Activated naive CD4-positive, alpha-beta T cell treated with Interleukin-2 at 50 U/mL for 16 hours (primary cell): ENCODE data around the gene MCM8.
"Not testable (repeated sequence)": the region's sequence is repeated elsewhere in the genome, so short reads cannot be mapped to it uniquely, and the experiment has no call there.

Experiments used
- DNase-seq: peaks from one replicate; pipeline ENCODE4 v3.0.0-alpha.2; 2020

Gene MCM8

DNA sequence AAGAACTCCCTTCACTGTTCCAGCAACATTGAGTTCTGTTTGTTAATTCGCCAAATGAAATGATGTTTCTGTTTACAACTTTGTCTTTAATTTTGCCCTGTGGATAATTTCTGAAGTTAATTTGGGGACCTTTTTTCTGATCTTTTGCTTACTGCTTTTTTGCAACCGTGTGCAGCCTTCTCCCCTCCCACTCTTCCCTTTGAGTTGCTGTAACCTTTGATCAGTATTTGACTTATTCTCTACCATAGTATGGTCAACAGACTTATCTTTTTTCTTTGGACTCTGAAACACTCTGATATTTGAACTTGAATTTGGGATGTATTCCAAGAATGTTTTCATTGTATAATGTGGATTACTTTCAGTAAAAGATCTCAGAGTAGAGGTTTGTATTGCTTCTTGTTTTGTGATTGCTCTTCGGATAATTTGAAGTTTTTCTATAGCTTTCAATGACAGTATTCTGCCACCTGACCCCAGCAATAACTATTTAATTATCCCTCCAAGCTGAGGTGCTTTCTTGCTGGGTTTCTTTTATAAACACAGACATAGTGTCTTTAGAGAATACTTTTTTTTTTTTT lies 57.2 kb downstream of the MCM8 start:
- DNase-seq, result no peak

DNA sequence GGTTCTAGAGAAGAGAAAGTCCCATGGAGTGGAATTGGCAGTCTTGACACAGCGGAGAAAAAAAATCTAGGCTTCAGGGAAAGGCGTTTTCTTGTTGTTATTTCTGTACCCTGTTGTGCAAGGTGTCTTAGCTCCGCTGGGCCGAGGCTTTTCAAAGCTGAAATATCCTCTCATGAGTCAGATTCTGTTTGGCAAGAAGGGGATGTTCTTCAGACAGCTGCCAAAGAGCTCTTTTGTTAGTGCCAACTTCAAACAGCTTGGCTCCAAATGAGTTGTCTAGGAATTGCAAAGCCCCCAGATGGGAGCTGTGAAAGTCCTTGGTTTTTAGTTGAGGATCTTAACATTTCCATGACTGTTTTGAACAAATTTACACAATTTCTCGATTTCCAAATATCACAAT lies 57.8 kb downstream of the MCM8 start:
- DNase-seq, result no peak

DNA sequence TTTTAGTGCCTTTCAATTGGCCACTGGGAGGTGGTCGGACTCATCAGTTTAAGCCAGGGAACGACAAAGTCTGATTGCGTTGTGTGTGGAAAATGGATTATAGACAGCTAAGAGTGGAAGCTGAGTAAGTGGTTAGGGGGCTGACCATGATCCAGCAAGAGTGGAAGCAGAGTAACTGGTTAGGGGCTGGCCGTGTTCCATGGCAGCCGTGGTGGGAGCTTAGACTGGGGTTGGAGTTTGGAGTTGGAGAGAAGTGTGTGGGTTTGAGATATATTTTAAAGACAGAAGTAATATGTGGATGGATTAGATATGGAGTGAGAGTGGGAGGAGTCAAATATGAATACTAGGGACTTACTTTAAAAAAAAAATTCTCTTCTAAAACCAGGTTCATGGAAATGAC lies 61.7 kb downstream of the MCM8 start:
- DNase-seq, result no peak

DNA sequence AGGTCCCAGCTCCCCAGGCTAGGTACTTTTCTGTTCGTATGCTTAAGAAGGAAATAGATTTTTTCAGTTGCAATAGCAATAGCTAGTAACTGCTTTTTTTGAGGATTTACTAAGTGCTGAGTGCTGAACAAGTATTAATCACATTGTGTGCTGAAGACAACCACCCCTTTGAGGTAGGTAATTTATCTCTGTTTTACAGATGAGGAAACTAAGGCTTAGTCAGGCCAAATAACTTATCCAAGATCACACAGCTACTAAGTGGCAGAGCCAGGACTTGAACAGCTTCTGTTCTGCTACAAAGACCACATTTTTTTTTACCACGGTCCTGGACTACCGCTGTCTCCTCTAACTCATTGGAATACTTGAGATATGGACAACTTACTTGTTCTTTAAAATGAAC lies 63.6 kb downstream of the MCM8 start:
- no peak for DNase-seq

GRCh38 chr20:6014957-6015356 lies 64.5 kb downstream of the MCM8 start:
- no peak for DNase-seq

- no peak for DNase-seq
Measured at GRCh38 chr20:6017467-6017866, 67.0 kb downstream of the MCM8 start.

DNA sequence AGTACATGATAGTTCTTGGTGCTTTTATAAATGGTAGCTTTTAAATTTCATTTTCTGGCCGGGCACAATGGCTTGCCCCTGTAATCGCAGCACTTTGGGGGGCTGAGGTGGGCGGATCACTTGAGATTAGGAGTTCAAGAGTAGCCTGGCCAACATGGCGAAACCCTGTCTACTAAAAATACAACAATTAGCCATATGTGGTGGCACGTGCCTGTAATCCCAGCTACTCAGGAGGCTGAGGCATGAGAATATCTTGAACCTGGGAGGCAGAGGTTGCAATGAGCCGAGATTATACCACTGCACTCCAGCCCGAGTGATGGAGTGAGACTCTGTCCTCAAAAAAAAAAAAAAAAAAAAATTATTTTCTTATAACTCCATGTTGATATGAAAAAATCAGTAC lies 67.4 kb downstream of the MCM8 start:
- no peak for DNase-seq

DNA sequence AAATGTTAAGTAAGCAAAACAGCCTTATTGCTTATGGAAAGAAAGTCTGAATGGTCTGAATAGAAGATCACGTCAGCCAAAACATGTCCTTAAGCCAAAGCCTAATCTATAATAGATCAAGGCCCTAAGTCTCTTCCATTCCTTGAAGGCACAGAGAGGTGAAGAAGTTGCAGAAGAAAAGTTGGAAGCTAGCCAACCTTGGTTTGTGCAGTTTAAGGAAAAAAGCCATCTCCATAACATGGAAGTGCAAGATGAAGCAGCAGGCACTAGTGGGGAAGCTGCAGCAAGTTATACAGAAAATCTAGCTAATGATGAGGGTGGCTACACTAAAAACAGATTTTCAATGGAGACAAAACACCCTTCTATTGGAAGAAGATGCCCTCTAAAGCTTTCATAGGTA lies 74.3 kb downstream of the MCM8 start:
- no peak for DNase-seq

DNA sequence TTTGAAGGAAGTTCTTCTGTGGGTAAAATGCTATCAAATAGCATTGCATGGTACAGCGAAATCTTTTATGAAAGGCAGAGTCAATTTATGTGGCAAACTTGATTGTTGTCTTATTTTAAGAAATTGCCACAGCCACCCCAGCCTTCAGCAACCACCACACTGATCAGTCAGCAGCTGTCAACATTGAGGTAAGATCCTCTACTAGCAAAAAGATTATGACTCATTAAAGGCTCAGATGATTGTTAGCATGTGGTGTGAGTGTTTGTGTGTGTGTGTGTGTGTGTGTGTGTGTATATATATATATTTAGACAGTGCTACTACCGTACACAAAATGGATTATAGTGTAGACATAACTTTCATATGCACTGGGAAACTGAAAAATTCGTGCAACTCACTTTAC lies 75.6 kb downstream of the MCM8 start:
- no peak for DNase-seq

- no peak for DNase-seq
Measured at GRCh38 chr20:6028818-6029217, 78.4 kb downstream of the MCM8 start.

DNA sequence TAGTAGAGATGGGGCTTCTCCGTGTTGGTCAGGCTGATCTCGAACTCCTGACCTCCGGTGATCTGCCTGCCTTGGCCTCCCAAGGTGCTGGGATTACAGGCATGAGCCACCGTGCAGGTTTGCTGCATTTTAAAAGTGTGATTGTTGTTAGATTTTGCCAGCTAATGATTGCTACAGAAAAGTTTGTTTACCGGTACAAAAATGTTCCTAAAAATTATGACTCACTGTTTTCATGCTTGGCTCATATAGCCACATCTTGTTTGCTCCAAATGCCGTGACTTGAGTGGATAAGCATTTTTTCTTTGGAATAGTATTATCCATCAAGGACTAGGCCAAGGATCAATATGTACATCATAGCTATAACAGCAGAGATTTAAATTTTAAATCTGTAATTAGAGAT lies 79.1 kb downstream of the MCM8 start:
- no peak for DNase-seq

GRCh38 chr20:6030453-6031080 lies 80.1 kb downstream of the MCM8 start:
- no peak for DNase-seq

GRCh38 chr20:6032907-6033306 lies 82.5 kb downstream of the MCM8 start:
- not testable (repeated sequence) for DNase-seq

GRCh38 chr20:6034134-6034969 lies 83.9 kb downstream of the MCM8 start:
- no peak for DNase-seq

- no peak for DNase-seq
Measured at GRCh38 chr20:6036213-6036612, 85.8 kb downstream of the MCM8 start.

DNA sequence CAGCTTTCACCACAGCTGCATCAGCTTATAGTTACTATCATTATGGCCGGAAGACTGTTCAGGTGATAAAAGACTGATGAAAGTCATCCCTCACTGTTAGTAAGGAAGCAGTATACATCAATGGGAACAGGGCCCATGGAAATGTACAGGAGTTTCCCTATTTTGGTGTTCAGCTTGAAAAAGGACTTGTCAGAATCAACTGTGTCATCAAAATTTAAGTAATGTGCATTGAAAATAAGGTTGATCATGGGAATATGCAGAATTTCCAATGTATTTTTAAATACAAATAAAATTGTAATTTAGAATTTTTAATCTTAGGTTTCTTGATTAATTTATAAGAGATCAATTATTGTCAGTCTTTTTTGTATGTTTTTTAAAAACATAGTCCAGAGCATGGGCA lies 86.6 kb downstream of the MCM8 start:
- DNase-seq, result no peak

DNA sequence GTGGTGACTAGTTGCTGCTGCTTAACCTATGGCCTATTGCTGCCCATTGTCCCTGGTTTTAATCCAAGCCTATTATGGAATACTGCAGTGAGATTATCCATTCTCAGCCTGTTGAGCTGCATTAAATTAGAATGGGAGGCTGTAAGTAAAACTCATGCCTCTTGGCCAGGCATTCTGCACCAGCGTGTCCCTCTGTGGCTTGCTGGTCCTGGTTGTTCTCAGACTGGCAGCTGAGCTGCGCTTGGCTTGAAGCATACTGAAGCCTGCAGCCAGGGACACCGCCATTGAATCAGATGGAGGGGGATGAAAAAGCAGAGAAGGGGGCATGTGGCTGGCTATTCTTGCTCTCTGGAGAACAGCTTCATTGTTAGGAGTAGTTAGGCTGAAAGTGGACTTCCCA lies 87.8 kb downstream of the MCM8 start:
- DNase-seq, result no peak

- DNase-seq, result no peak
Measured at GRCh38 chr20:6039766-6040165, 89.3 kb downstream of the MCM8 start.

GRCh38 chr20:6040540-6040939 lies 90.1 kb downstream of the MCM8 start:
- DNase-seq, result no peak

DNA sequence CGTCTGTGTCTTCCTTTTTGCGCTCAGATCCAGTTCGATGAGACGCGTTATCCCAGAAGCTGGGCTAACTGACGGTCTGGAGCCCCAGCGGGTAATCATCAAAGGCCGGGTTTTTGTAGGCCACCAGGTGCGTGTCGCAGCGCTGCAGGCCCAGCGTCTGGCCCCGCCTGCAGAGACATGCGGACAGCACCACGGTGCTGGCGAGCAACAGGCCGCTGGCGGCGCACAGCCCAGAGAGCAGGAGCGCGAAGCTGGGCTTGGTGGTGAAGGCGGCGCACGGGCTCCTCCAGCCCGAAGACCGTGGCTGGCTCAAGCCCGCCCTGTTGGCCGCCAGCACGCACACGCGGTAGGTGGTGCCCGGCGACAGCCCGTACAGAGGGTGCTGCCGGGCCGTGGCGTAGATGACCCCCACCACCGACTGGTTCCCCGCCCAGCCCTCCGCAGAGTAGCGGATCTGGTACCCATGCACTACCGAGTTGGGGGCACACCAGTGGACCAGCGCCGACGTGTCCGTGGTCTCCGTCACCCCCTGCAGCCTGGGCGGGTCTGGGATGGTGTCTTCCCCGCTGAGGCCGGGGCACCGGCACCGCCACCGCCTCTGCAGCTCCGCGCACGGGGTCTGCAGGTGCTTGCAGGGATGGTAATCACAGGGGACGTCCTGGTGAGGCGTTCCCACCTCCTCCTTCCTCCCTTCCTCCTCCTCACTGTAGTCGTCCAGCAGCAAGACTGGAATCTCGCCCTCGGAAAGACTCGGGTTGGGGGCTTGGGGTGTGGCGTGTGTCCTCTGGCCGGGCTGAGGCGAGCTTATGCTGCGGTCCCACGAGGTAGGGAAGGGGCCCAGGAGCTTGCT lies 90.7 kb downstream of the MCM8 start:
- DNase-seq, result no peak

DNA sequence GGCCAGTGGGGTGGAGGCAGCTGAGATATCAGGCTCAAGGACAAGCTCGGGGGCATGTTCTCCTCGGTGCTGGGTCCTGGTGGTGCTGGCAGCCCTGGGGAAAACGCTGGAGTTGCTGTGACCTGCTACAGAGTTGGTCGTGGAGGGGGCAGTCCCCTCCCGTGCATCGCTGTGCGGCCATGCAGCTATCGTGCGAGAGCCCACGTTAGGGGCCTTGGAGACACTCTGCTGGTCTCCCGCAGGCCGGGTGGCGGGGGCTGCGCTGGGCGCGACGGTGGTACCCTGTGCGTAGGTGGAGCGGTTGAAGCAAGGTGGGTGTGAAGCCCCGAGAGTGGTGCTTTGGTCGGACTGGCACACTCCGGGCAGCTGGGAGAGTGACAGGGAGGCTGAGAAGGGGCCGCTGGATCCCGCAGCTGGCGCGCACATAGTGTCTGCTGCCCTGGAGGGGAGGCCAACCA lies 91.4 kb downstream of the MCM8 start:
- no peak for DNase-seq

GRCh38 chr20:6044115-6044514 lies 93.7 kb downstream of the MCM8 start:
- no peak for DNase-seq

DNA sequence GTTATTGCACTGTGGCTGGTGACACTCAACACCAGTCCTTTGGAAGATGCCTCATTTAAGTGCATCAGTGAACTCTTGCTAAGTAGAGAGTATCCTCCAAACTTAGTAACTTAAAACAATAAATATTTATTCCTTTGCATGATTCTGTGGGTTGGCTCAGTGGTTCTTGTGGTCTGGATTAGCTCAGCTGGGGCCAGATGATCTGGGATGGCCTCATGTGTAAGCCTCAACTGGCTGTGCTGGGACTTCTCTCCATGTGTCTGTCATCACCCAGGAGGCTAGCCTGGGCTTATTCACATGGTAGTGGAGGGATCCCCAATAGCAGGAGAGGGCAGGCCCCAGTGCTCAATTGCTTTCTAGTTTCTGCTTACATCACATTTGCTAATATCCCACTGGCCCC lies 95.1 kb downstream of the MCM8 start:
- DNase-seq, result no peak
